Ovary (tissue), 9 donors: ENCODE data around the gene GNAS. TPM values are rescaled to one million over a fixed set of nuclear protein-coding genes. Genes with fewer than 3 reads are reported as not detected.

Experiments
- DNase-seq, 5 donors: peaks; one replicate each; pipeline ENCODE4 v3.0.0-alpha.2; 2019 to 2020
- H3K27ac ChIP-seq, 2 donors: fragments of 200-600 bp; one replicate each; pipeline versions ENCODE4 v1.5.1 to v1.8.0; 2019 to 2022
- H3K27me3 ChIP-seq: fragments of 200-600 bp; one replicate; pipeline ENCODE4 v1.8.0; 2022
- H3K36me3 ChIP-seq: fragments of 200-600 bp; sonication (generic); one replicate; pipeline ENCODE4 v1.5.1; 2019
- H3K4me1 ChIP-seq: one replicate; pipeline ENCODE4 v1.8.1; 2013; ENCODE audit warnings: mild to moderate bottlenecking, moderate library complexity; ENCODE audit not compliant: insufficient read depth
- H3K4me3 ChIP-seq: fragments of 200-600 bp; sonication (generic); one replicate; pipeline ENCODE4 v1.5.1; 2017
- H3K9me3 ChIP-seq, 2 donors: fragments of 200-600 bp in 1 of 2; sonication (generic) in 1 of 2; one replicate each; pipeline versions ENCODE4 v1.5.1 to v1.8.1; 2013 to 2019; ENCODE audit warnings: mild to moderate bottlenecking in 1 of 2, moderate library complexity in 1 of 2
- CTCF ChIP-seq, 3 donors: fragments of 450-650 bp in 2 of 3; fragments of 200-600 bp in 1 of 3; IDR thresholded peaks; one replicate each; pipeline versions ENCODE4 v1.5.1 to v1.8.0; 2016 to 2022; ENCODE audit warnings: antibody characterized with exemption in 3 of 3, mild to moderate bottlenecking in 1 of 3
- EP300 ChIP-seq: sonication (generic); formaldehyde crosslinking; IDR thresholded peaks from one replicate; pipeline ENCODE4 v1.6.1; 2017; ENCODE audit warnings: antibody characterized with exemption
- POLR2A ChIP-seq: fragments of 450-650 bp; IDR thresholded peaks from one replicate; pipeline ENCODE4 v1.6.1; 2017; ENCODE audit warnings: antibody characterized with exemption, mild to moderate bottlenecking, moderate library complexity
- WGBS, 3 donors: extraction: QIAGEN DNeasy Blood & Tissue Kit in 1 of 3; methylation state at CpG; one replicate each; pipeline versions ENCODE4 v1.1.5 to v1.1.7; 2013 to 2017; 5-methylcytosine and 5-hydroxymethylcytosine counted together
- intact Hi-C, 4 donors: fragments of 100-400 bp; cut with DNase I; formaldehyde crosslinking; loops; one replicate each; pipeline versions ENCODE4 v1.11.0 to v1.15.1; 2022 to 2023
- polyA plus RNA-seq, 2 donors: library from polyadenylated mRNA; stranded (reverse); fragments of 200-250 nt in 1 of 2; fragments of 350-450 nt in 1 of 2; fragmentation: Illumina TruSeq in 1 of 2; extraction: RNeasy Lipid Tissue Mini Kit (QIAGEN cat#74804) in 1 of 2; gene quantifications; one replicate each; pipeline ENCODE4 v1.2.3, GENCODE V29; 2013 to 2014
- total RNA-seq, 7 donors: library from RNA; depleted of rRNA in 2 of 7; stranded (reverse); fragments of >200 nt in 2 of 7; fragmentation: NEBNext Ultra II Directional in 3 of 7; extraction: Animal tissue kit (Norgen Biotek cat#: 25700) in 3 of 7; gene quantifications; one replicate each; pipeline versions ENCODE4 v1.1.0 to v1.2.4, GENCODE V29; 2016 to 2023
- donor health status: DM: no; HTN: no; CAD: no; lungs with moderate emphysema.
- donor health status: DM: no; HTN: no; CAD: no.
- donor health status: Bipolar disorder and iron deficiency.
- donor health status: DM: yes; HTN: yes; CAD: no.
- donor health status: DM: no; HTN: no; CAD: no.
- donor health status: DM: yes; HTN: yes; CAD: no.

GNAS gene
- total and polyA plus RNA-seq, 9 donors: 330 to 1,311 (median 731) TPM

- no peak overlapping the region for H3K27ac ChIP-seq
- no peaks in the 10 kb centered on the region for H3K9me3 ChIP-seq
- no peak overlapping the region for H3K4me3 ChIP-seq
- no peaks in the 10 kb centered on the region for H3K27me3 ChIP-seq
- no peak for DNase-seq
- no peaks in the 10 kb centered on the region for H3K4me1 ChIP-seq
- intact Hi-C loops: no loop called here
- 74 to 78% (median 75%) methylated on average over 11 of the region's 11 CpGs for WGBS, 3 donors
- no peaks in the 10 kb centered on the region for H3K36me3 ChIP-seq
- no peak for TF ChIP-seq EP300
- TF ChIP-seq CTCF (IDR thresholded peaks at IDR 0.05): no peak
- TF ChIP-seq POLR2A: no peak
These were observed 37.1 kb upstream of the GNAS start for GRCh38 chr20:58815448-58815847.

- WGBS, 3 donors: 92 to 98% (median 95%) methylated on average over 10 of the region's 10 CpGs
- Histone ChIP-seq H3K4me3 (no peak overlapping the region), H3K27ac (no peak overlapping the region), H3K36me3 (no peaks in the 10 kb centered on the region), H3K9me3 (no peaks in the 10 kb centered on the region), H3K27me3 (no peaks in the 10 kb centered on the region), H3K4me1 (no peaks in the 10 kb centered on the region)
- DNase-seq: no peak
- TF ChIP-seq POLR2A (no peak), CTCF (IDR thresholded peaks at IDR 0.05) (no peak), EP300 (no peak)
- intact Hi-C loops: no loop called here
These were observed 36.5 kb upstream of the GNAS start for GRCh38 chr20:58816051-58816450.

- Histone ChIP-seq H3K4me3 (no peak overlapping the region), H3K36me3 (no peaks in the 10 kb centered on the region), H3K4me1 (no peaks in the 10 kb centered on the region), H3K27me3 (no peaks in the 10 kb centered on the region), H3K27ac (no peak overlapping the region), H3K9me3 (no peaks in the 10 kb centered on the region)
- 92 to 93% (median 92%) methylated on average over 30 of the region's 30 CpGs for WGBS, 3 donors
- TF ChIP-seq CTCF (IDR thresholded peaks at IDR 0.05): no peak
- TF ChIP-seq POLR2A: no peak
- TF ChIP-seq EP300: no peak
- intact Hi-C loops: no loop called here
- no peak for DNase-seq
These were observed 35.4 kb upstream of the GNAS start for GRCh38 chr20:58816957-58817651.

- H3K9me3 ChIP-seq: no peaks in the 10 kb centered on the region
- no peak for DNase-seq
- no peaks in the 10 kb centered on the region for H3K36me3 ChIP-seq
- TF ChIP-seq CTCF (IDR thresholded peaks at IDR 0.05): no peak
- no peak for TF ChIP-seq POLR2A
- no peak for TF ChIP-seq EP300
- intact Hi-C loops: no loop called here
- 81 to 88% (median 87%) methylated on average over 10 of the region's 10 CpGs for WGBS, 3 donors
- no peaks in the 10 kb centered on the region for H3K27me3 ChIP-seq
- H3K4me3 ChIP-seq: no peak overlapping the region
- H3K4me1 ChIP-seq: no peaks in the 10 kb centered on the region
- no peak overlapping the region for H3K27ac ChIP-seq
These were observed 34.8 kb upstream of the GNAS start for GRCh38 chr20:58817748-58818147.
